Right kidney (tissue), 1 donor: Measurements from ENCODE around the gene LAMA4.

Experiments used
- DNase-seq: peaks from one replicate; pipeline ENCODE4 v3.0.0-alpha.2; 2016

Gene LAMA4

GRCh38 chr6:112275365-112275764, 21.0 kb upstream of the LAMA4 start:
- DNase-seq, result no peak

GRCh38 chr6:112274774-112275173, 20.4 kb upstream of the LAMA4 start:
- DNase-seq, result no peak

- DNase-seq, result no peak
Observed at GRCh38 chr6:112272799-112273198, 18.4 kb upstream of the LAMA4 start.

GRCh38 chr6:112270756-112271155, 16.4 kb upstream of the LAMA4 start:
- DNase-seq, result no peak

- DNase-seq, result no peak
Observed at GRCh38 chr6:112269979-112270566, 15.7 kb upstream of the LAMA4 start.

GRCh38 chr6:112269114-112269513, 14.7 kb upstream of the LAMA4 start:
- DNase-seq, result no peak

GRCh38 chr6:112268654-112269053, 14.3 kb upstream of the LAMA4 start:
- no peak for DNase-seq

- DNase-seq, result no peak
Observed at GRCh38 chr6:112268019-112268418, 13.7 kb upstream of the LAMA4 start.

- DNase-seq, result no peak
Observed at GRCh38 chr6:112266331-112266730, 12.0 kb upstream of the LAMA4 start.

- no peak for DNase-seq
Observed at GRCh38 chr6:112259337-112259675, 4.9 kb upstream of the LAMA4 start.

GRCh38 chr6:112258642-112259336, 4.4 kb upstream of the LAMA4 start:
- no peak for DNase-seq

- DNase-seq, result no peak
Observed at GRCh38 chr6:112257178-112257855, 3.0 kb upstream of the LAMA4 start.

- DNase-seq, result no peak
Observed at GRCh38 chr6:112254921-112255320, 554 bp upstream of the LAMA4 start.

- no peak for DNase-seq
Observed at GRCh38 chr6:112253498-112253840, 898 bp downstream of the LAMA4 start.

- no peak for DNase-seq
Observed at GRCh38 chr6:112252571-112253497, 1.5 kb downstream of the LAMA4 start.

- no peak for DNase-seq
Observed at GRCh38 chr6:112251171-112251875, 3.0 kb downstream of the LAMA4 start.

- no peak for DNase-seq
Observed at GRCh38 chr6:112249489-112249888, 4.9 kb downstream of the LAMA4 start.

- DNase-seq, result no peak
Observed at GRCh38 chr6:112247275-112247674, 7.1 kb downstream of the LAMA4 start.

- no peak for DNase-seq
Observed at GRCh38 chr6:112245511-112246203, 8.7 kb downstream of the LAMA4 start.

- no peak for DNase-seq
Observed at GRCh38 chr6:112243861-112244827, 10.2 kb downstream of the LAMA4 start.
